Astrocyte (in vitro differentiated cells and primary cell): ENCODE data around the gene PRXL2B.

Experiments
- EZH2 ChIP-seq: IDR thresholded peaks from 2 replicates; pipeline ENCODE4 v1.6.1; 2012; ENCODE audit warnings: mild to moderate bottlenecking, low read length, inconsistent platforms; ENCODE audit not compliant: insufficient read depth
- TF ChIP-seq, protein P1 (sequence below): IDR thresholded peaks from 2 replicates; pipeline ENCODE4 v1.5.1; 2011; ENCODE audit warnings: low read depth, mild to moderate bottlenecking, inconsistent platforms, low read length, moderate library complexity; ENCODE audit not compliant: insufficient read depth

DNA sequence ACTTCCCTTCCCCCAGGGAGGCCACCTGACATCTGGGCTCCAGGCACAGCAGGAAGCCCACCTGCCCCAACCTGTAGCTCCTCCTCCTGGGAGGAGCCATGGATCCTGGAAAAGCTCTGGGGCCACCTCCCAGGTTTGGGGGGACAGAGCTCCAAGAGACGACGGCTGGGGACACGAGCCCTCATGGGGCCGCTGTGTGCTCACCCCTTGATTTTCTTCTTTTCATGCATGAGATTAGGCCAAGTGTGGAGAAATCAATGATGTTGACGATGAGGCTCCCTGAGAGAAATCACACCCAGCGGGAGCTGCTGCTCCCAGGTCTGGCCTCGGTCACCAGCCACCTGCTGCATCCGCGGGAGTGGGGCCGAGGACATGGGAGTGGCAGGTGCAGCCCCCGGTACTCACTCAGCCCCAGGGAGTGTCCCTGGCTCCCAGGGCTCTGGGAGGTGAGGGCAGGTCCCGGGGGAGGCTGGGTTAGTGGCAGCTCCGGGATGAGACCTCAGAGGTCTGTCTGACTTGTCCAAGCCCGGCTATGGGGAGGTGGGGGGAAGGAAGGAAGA lies 21.7 kb upstream of the PRXL2B start:
- no peak for TF ChIP-seq EZH2
- TF ChIP-seq, protein P1, sequence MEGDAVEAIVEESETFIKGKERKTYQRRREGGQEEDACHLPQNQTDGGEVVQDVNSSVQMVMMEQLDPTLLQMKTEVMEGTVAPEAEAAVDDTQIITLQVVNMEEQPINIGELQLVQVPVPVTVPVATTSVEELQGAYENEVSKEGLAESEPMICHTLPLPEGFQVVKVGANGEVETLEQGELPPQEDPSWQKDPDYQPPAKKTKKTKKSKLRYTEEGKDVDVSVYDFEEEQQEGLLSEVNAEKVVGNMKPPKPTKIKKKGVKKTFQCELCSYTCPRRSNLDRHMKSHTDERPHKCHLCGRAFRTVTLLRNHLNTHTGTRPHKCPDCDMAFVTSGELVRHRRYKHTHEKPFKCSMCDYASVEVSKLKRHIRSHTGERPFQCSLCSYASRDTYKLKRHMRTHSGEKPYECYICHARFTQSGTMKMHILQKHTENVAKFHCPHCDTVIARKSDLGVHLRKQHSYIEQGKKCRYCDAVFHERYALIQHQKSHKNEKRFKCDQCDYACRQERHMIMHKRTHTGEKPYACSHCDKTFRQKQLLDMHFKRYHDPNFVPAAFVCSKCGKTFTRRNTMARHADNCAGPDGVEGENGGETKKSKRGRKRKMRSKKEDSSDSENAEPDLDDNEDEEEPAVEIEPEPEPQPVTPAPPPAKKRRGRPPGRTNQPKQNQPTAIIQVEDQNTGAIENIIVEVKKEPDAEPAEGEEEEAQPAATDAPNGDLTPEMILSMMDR: no peak
